Progenitor cell of endocrine pancreas (in vitro differentiated cells): ENCODE results near the gene RNPEPL1. TPM values are rescaled to one million over a fixed set of nuclear protein-coding genes. Genes with fewer than 3 reads are reported as not detected.

ENCODE experiments used
- DNase-seq: peaks from one replicate; pipeline ENCODE4 v3.0.0; 2021; ENCODE audit warnings: low spot score; ENCODE audit not compliant: unreplicated experiment
- H3K27ac Mint-ChIP-seq: 2 replicates; pipeline ENCODE4 v1.8.0; 2021; ENCODE audit warnings: mild to moderate bottlenecking, moderate library complexity, mixed read lengths
- H3K27me3 Mint-ChIP-seq: 2 replicates; pipeline ENCODE4 v1.8.0; 2021; ENCODE audit warnings: mixed read lengths
- H3K36me3 Mint-ChIP-seq: 2 replicates; pipeline ENCODE4 v1.8.0; 2022; ENCODE audit warnings: mixed read lengths; ENCODE audit not compliant: insufficient read depth
- H3K4me1 Mint-ChIP-seq: 2 replicates; pipeline ENCODE4 v1.8.0; 2021; ENCODE audit warnings: low read depth, mixed read lengths
- H3K4me3 Mint-ChIP-seq: 2 replicates; pipeline ENCODE4 v1.8.0; 2021; ENCODE audit warnings: low read depth, mild to moderate bottlenecking, moderate library complexity, mixed read lengths
- H3K9me3 Mint-ChIP-seq: 2 replicates; pipeline ENCODE4 v1.8.0; 2021; ENCODE audit warnings: low read depth, mixed read lengths
- long read RNA-seq: library from polyadenylated mRNA; unstranded; transcript quantifications from one replicate; pipeline ENCODE4 v2.0.0, GENCODE V29; 2020
- total RNA-seq: library from RNA; stranded (reverse); gene quantifications from 2 replicates; pipeline ENCODE4 v1.2.1, GENCODE V29; 2021
- TF ChIP-seq, protein P1 (sequence below): fragments of 200-600 bp; sonication (generic); IDR thresholded peaks from one replicate; pipeline ENCODE4 v1.5.0; 2021; ENCODE audit warnings: antibody characterized with exemption, mild to moderate bottlenecking; ENCODE audit not compliant: unreplicated experiment

Gene RNPEPL1, protein sequence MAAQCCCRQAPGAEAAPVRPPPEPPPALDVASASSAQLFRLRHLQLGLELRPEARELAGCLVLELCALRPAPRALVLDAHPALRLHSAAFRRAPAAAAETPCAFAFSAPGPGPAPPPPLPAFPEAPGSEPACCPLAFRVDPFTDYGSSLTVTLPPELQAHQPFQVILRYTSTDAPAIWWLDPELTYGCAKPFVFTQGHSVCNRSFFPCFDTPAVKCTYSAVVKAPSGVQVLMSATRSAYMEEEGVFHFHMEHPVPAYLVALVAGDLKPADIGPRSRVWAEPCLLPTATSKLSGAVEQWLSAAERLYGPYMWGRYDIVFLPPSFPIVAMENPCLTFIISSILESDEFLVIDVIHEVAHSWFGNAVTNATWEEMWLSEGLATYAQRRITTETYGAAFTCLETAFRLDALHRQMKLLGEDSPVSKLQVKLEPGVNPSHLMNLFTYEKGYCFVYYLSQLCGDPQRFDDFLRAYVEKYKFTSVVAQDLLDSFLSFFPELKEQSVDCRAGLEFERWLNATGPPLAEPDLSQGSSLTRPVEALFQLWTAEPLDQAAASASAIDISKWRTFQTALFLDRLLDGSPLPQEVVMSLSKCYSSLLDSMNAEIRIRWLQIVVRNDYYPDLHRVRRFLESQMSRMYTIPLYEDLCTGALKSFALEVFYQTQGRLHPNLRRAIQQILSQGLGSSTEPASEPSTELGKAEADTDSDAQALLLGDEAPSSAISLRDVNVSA
- total RNA-seq = 50.8 and 52.2 TPM in 2 replicates
- long read RNA-seq, partial matches to known transcripts = 1 of 1 reads
- long read RNA-seq, other reads (novel, unspliced or antisense) = 0 of 1 reads

DNA sequence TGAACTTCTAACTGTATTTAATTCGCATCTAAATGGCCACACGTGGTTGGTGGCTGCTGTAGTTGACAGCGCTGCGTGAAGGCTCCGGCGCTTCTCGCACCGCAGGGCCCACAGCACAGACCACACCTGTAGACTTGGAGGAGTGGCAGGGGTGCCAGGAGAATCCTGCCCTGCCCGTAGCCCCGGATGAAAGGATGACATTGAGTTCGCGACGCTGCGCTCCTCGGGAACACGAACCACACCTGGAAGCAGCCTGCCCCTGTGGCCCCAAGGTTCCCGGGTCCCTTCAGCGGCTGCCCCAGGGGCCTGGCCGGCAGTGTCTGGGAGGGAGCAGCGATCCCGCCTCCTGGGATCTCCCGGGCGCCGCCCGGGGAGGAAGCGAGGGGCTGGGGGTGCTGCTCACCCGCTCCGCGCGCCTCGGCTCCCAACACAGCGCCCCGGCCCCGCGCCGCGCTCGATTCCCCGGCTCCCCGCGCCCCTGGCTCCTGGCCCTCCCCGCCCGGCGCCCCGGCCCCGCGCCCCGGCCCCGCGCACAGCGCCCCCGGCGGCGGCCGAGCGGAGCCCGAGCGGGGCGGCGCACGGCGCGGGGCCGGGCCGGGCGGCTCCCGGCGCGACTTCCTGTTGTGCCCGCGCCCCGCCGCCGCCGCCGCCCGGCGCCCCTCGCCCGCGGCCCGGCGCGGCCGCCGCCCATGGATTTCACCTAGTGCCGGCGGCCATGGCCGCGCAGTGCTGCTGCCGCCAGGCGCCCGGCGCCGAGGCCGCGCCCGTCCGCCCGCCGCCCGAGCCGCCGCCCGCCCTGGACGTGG lies at the start of gene RNPEPL1:
Gene RNPEPL1, plus strand, starts transcription at position 613 of the 806 bp plus-strand sequence. Its CDS starts 103 bp downstream, at position 716.
- DNase-seq = peak; percentile 49
- peaks cover 3% of the 10 kb centered on the region for H3K36me3 Mint-ChIP-seq
- H3K27ac Mint-ChIP-seq = peak within 1 kb of the TSS; percentile 10
- TF ChIP-seq, protein P1, sequence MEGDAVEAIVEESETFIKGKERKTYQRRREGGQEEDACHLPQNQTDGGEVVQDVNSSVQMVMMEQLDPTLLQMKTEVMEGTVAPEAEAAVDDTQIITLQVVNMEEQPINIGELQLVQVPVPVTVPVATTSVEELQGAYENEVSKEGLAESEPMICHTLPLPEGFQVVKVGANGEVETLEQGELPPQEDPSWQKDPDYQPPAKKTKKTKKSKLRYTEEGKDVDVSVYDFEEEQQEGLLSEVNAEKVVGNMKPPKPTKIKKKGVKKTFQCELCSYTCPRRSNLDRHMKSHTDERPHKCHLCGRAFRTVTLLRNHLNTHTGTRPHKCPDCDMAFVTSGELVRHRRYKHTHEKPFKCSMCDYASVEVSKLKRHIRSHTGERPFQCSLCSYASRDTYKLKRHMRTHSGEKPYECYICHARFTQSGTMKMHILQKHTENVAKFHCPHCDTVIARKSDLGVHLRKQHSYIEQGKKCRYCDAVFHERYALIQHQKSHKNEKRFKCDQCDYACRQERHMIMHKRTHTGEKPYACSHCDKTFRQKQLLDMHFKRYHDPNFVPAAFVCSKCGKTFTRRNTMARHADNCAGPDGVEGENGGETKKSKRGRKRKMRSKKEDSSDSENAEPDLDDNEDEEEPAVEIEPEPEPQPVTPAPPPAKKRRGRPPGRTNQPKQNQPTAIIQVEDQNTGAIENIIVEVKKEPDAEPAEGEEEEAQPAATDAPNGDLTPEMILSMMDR = no peak
- peaks cover 22% of the 10 kb centered on the region for H3K4me1 Mint-ChIP-seq
- H3K4me3 Mint-ChIP-seq = peak within 1 kb of the TSS; percentile 78
- H3K9me3 Mint-ChIP-seq = no peaks in the 10 kb centered on the region
- no peaks in the 10 kb centered on the region for H3K27me3 Mint-ChIP-seq

DNA sequence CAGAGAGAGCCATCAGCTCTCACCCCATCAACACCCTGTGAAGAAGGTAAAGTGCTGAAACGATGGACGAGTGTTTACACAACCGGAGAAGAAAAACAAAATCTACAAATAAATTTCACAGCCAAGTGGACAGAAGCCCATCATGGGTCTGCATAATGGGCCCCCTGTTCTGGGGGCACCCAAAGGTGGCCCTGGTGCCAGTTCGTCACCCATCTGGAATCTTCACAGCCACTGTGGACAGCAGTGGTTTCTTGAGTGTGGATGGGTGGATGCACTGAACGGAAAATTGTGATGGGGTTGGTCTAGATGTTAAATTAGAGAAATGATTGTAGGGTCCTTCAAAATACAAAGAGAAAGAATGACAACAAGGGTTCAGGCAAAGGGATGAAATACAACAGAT lies 49.3 kb upstream of the RNPEPL1 start:
- Mint-ChIP-seq H3K4me1 (peaks cover under 1% of the 10 kb centered on the region), H3K4me3 (no peak overlapping the region), H3K27ac (peak overlapping the region; percentile 17), H3K27me3 (peaks cover 11% of the 10 kb centered on the region), H3K9me3 (peaks cover 8% of the 10 kb centered on the region), H3K36me3 (peaks cover 32% of the 10 kb centered on the region)
- TF ChIP-seq, protein P1 = no peak
- no peak for DNase-seq

DNA sequence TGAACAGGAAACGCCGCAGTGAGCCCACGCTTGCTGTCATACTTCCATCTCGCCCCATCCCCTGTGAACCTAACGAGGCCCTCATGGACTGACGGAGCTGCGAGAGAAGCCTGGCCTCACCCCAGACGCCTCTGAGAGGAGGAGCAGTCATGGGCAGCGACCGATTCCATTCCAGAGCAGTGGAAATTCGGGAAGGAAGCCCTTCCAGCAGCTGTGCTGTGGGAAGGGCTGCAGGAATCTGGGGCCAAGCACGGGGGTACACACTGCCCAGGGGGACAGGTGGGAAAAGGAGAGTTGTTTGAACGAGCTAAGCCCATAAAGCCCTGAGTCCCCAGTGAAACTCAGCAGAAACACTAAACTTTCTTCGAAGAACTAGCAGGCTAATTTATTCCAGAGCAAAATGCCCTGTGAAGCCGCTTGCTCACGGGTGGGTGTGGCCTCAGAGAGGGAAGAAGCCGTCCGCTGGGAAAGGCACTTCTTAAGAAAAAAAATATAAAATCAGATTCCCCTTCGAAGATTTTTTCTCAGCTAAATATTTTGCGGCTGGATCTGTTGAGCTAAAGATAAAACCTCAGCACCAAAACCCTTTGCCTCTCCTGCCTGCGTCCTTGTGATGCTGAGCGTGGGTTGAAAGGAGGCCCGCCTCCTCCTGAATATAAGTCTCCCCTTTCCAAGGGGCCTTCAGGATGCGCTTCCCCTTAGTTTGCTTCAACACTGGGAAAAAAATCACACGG lies 48.7 kb upstream of the RNPEPL1 start:
- TF ChIP-seq, protein P1 = no peak
- Mint-ChIP-seq H3K27ac (peak overlapping the region; percentile 17), H3K4me3 (no peak overlapping the region), H3K9me3 (peaks cover 12% of the 10 kb centered on the region), H3K27me3 (peaks cover 11% of the 10 kb centered on the region), H3K4me1 (no peaks in the 10 kb centered on the region), H3K36me3 (peaks cover 37% of the 10 kb centered on the region)
- DNase-seq = no peak

DNA sequence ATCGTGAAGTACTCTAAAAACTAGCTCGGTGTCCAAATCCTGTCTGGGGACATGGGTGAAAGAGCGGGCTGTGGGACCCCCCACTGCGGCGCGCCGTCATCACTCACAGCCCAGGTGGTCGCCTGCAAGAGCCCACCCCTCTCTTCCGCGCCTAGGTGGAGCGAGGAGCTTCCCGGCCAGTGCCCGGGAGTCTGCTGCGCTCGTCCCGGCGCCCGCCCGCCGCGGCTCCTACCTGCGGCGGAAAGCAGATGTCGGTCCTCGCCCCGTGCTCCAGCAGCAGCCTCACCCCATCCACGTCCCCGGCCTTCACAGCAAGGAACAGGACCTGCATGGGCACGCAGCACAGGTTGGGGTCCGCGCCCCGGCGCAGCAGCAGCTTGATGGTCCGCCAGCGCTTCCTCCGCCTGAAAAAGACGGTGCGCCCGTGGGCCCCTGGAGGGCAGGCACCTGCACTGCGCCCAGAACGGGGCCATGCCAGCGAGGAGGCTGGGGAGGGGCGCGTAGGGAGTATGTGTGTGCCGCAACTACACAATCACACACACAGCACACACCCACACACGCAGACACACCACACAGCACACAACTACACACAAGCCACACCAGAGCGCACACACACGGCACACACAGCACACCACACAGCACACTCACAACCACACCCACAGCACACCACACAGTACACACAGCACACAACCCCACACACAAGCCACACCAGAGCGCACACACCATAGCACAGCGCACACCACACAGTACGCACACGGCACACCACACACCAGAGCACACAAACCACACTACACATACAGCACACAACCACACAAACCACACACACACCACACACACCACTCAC lies 47.9 kb upstream of the RNPEPL1 start:
- H3K27ac Mint-ChIP-seq = no peak overlapping the region

More for the DNA sequence above, 47.9 kb upstream of the RNPEPL1 start:
- TF ChIP-seq, protein P1 = no peak
- Mint-ChIP-seq H3K4me3 (no peak overlapping the region), H3K9me3 (peaks cover 20% of the 10 kb centered on the region), H3K4me1 (no peaks in the 10 kb centered on the region), H3K27me3 (peaks cover 11% of the 10 kb centered on the region), H3K36me3 (peaks cover 44% of the 10 kb centered on the region)
- DNase-seq = no peak
